Activated T-cell treated with anti-CD3 and anti-CD28 coated beads for 4 hours (primary cell): Measurements from ENCODE around the gene FKBP5.
A peak's percentile ranks its signal among the peaks of the same experiment; 100 is the strongest.
"Not testable (repeated sequence)": the region's sequence is repeated elsewhere in the genome, so short reads cannot be mapped to it uniquely, and the experiment has no call there.

Experiments
- DNase-seq: peaks from one replicate; pipeline ENCODE4 v3.0.0-alpha.2; 2020

The FKBP5 gene

DNA sequence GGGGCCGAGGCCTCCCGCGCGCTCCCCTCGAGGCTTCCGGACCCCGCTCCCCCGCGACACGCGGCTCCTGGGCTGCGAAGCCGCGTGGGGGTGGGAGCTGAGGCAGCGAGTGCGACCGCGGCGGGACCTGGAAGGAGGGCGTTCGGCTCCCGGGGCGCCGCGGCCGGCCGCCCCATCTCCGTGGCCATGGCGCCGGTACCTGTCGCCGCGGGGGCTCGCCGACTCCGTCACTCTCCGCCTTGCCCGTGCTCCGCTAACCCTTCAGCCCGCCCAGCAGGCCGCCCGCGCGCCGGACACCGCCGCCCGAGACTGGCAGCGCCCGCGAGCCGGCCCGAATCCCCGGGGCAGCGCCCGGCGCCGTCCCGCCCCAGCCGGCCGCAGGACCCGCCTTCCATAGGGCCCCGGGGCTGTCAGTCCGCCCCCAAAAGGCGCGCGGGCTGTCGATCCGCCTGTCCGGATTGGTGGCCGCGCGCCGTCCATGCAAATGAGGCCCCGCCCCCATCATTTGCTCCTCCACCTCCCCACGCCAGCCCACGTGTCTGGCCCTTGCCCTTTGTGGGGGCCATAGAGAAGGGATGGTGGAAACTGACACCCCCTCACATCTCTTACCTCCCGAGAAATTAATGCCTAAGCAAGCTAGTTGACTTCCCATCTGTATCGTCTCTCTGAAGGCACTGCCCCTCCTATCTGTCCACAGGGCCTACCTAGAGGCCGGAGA is at the start of gene FKBP5:
TSS of gene FKBP5 (minus strand) at position 311 of the 718 bp plus-strand sequence. CDS start 46,091 bp downstream, outside the sequence.
- DNase-seq = peak; percentile 77

DNA sequence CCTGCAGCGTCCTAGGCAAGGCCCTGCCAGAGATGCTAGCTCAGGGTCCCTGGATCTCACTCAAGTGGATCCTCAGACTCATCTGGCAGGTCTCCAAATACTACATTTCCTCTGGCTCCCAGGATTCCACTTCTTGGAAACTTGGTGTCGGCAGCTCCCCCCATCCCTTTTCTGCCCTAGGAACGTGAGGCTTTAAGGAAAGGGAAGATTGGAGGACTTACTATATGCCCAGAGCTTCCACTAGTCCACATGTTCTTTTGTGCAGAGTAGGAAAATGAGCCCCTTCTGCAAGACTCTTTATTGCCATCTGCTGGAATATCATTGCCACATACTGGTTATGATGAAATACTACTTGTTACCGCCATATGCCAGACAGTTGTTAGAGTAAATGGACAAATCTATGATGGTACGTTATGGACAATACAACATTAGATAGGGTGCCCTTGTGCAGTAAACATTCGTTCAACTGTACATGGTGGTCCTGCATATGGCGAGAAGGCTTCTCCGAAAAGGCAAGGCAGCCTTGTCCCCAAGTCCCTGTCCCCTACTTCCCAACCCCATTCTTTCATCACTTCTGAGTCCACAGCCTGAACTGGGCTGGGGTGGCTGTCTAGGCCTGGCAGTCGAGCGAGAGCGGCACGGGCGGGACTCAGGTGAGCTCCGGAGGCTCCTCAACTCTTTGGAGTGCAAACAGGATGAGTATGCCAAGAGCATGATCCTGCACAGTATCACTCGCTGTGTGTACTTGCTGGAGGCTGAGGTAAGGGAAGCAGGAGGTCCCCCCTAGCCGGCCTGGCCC is 48.9 kb upstream of the FKBP5 start:
- no peak for DNase-seq

DNA sequence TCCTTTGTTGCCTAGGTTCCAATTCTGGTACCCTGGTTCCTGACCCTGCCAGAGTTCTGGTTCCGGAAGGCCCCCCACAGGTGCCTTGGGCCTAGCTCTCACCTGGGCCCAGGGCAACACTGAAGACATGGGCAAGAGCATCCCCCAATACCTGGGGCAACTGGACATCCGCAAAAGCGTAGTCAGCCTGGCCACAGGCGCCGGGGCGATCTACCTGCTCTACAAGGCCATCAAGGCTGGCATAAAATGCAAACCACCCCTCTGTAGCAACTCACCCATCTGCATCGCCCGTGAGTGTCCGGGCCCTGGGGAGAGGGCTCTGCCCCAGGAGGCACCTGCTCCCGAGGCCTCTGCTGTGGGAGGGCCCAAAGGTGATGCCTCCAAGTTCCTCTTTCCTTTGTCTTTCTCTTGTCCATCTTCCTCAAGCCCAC is 48.3 kb upstream of the FKBP5 start, which contains the start of gene ARMC12:
TSS of gene ARMC12 (plus strand) at position 51 of the 431 bp plus-strand sequence. CDS start at position 128, 77 bp downstream.
- no peak for DNase-seq

DNA sequence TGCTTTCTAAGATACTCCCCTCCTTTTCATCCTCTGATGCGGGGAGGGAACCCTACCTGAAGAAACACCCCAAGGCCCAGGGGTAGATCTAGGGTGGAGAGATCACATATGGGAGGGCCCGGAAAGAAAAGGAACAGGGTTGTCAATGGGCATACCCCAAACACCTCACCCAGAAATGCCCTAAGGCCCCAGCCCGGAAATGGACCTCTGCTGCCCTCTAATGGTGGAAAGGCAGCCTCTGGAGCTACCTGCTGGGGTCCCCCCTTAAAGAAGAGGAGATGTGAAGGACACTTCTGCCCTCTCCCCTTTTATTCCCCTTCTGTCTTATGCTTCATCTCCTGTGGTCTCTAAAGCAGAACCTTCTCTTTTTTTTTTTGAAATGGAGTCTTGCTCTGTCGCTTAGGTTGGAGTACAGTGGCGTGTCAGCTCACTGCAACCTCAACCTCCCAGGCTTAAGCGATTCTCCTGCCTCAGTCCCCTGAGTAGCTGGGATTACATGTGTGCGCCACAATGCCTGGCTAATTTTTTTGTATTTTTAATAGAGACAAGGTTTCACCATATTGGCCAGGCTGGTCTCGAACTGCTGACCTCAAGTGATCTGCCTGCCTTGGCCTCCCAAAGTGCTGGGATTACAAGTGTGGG is 47.7 kb upstream of the FKBP5 start:
- peak; percentile 86 for DNase-seq

DNA sequence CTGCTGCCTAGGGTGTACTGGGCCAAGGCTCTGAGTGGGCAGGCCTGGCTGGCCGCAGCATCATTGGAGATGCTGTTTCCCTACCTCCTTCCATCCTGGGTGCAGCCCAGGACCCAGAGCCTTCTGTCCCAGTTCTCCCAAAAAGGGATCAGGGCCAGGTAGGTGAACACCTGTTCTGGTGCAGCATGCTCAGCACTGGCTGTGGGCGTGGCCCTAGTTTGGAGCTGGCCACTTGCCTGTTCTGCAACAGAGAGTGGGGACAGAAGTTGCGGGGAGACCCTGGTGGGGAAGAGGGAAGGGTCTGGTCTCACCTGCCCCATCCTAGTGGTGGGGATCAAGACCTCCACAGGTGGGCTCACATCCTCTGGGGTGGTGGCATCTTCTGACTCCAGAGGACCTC is 46.7 kb upstream of the FKBP5 start:
- no peak for DNase-seq

DNA sequence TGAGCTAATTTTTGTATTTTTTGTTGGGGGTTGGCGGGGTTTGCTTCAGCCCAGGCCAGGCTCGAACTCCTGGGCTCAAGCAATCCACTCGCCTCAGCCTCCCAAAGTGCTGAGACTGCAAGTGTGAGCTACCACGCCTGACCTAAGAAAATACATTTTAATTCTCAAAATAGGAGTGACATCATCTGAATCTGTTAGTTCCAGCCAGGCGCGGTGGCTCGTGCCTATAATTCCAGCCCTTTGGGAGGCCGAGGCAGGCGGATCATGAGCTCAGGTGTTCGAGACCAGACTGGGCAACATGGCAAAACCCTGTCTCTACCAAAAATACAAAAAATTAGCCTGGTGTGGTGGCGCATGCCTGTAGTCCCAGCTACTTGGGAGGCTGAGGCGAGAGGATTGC is 45.6 kb upstream of the FKBP5 start:
- DNase-seq = not testable (repeated sequence)

DNA sequence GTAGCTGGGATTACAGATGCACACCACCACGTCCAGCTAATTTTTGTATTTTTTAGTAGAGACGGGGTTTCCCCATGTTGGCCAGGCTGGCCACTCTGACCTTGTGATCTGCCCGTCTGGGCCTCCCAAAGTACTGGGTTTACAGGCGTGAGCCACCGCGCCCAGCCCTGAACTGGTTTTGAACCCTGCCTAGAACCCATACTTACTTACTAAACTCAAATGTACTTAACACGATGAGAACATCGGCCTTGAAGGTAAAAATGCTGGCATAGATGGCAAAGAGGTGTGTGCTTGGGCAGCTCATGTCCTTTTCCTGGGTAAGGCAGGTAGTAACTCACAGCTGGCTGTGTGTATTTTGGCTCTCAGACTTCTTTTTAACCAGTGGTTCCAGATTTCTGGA is 44.9 kb upstream of the FKBP5 start:
- no peak for DNase-seq

DNA sequence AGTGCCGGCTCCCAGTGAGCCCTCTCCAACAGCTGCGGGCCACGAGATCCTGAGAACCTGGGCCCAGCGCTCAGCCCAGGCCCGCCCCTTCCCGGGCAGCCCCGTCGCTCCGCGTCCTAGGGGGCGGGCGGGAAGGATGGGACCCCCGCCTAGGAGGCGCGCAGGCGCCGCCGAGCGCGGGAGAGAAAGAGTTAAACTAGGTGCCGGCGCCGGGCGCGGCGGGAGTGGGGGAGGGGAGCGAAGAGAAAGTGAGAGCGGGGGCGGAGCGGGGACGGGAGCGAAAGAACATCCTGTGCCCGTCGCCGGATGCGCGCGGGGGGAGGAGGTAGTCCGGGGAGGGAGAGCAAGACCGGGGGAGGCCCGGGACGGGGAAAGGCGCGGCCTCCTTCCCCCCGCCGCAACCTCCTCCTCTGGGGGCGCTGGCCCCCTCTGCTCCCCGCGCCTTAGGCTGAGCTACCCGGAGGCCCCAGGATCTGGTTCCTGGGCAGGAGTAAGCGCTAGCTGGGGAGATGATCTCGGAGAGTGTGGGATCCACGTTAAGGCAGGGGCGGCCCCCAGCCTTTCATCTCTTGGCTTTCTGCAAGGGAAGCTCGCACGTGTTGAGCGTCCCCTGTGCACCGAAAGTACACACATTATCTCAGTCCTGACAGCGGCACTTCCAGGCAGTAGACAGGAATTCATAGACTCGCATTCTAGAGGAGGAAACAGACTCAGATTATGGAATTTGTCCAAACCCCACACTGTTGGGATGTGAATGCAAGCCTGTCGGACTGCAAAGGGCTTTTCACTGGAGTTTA is 43.2 kb upstream of the FKBP5 start:
- DNase-seq = peak; percentile 90

DNA sequence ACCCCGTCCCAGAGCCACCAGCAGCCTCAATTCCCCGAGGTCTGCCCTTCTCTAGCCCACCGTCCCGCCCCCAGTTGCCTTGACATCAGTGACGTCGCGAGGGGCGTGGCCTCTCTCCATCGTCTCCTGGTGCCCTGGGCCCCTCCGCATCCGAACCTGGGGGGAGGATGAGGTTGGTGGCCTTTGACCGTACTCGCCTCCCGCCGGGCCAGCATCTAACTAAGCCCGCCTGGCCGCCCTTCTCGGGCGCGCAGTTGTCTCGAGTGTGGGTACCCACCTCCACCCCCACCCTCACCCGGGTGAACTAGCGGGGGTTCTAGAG is 42.7 kb upstream of the FKBP5 start:
- DNase-seq = peak; percentile 96

DNA sequence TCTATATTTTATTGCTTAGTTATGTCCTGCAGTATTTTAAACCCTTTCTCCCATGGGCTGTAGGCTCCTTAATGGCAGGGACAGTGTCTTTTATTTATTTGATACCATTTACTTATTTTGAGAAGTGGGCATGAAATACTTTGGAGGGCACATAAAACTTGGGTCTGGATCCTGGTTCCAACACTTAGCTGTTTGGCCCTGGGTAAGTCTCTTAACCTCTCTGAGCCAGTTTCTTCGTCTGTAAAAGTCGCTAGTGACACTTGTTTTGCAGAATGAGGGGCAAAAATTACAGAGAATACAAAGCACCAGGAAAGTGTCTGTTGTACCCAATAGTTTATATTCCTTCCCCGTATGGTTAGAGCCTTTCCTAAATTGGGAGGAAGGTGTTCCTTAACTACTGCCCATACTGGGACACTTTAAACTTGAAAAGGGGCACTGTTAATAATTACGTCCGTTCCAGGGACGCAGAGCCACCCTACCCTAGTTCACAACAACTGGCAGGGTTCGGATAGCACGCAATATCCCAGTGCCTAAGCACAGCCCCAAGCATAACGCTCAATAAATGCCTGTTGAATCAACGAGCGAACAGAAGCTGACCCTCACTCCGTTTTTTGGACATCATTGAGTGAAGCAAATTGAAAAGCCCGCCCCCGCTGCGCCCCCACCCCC is 42.2 kb upstream of the FKBP5 start:
- no peak for DNase-seq

DNA sequence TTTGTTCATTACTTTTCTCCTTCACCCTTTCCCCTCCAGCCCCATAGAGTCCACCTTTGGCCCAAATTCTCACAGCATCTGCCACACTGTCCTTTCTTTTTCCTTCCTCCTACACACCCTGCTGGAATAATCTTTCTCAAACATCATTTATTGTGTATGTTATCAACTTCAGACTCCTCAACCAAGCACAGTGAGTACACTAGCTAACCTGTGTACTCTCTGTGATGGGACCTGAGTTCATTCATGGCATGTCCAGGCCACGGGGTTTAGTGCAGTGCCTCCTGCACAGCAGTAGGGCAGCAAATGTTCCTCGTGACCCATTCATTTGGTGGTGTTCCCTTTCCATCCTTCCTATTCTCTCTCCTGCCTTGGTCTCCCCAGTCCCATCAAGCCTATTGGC is 41.0 kb upstream of the FKBP5 start:
- no peak for DNase-seq

DNA sequence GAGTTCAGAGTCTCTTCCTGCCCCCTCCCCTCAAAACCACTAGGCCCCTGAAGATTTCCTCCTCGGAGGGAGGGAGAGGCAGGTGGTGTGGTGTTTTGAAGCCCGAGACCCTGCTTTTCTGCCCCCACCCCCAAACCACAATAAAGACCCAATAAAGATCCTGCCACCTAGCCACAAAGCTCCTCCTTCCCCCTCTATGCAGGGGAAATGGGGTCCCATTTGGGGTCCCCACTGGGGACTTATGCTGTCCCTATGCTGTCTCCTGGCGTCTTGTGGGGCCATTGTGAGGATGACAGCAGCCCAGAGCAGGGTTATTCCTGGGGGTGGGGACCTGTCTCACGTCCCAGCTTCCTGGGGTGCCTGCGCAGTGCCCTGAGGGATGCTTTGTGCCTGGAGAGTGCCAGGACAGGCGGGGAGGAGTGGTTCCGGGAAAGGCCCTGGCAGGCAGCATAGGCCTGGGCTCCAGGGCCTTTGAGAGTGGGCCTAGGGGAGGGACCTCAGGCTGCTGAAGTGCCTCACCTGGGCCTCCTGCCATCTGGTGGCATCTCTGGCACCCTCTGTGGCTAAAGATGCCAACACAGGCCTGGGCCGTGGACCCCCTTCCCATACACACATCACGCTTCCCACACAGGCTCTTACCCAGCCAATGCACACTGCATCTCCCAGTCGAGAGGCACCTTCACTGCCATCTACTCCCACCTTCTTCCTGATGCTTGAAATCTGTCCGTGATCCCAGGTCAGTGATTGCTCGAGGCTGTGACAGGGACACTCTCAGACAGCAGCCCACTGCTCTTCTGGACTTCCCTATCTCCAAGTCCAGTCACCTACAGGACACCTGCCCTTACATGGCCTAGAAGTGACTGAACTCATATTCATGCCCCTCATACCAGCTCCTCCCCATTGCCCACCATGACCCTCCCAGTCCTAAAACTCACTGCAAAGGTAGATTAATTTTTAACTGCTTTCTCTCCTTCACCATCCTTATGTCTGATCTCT is 40.3 kb upstream of the FKBP5 start:
- DNase-seq = no peak

DNA sequence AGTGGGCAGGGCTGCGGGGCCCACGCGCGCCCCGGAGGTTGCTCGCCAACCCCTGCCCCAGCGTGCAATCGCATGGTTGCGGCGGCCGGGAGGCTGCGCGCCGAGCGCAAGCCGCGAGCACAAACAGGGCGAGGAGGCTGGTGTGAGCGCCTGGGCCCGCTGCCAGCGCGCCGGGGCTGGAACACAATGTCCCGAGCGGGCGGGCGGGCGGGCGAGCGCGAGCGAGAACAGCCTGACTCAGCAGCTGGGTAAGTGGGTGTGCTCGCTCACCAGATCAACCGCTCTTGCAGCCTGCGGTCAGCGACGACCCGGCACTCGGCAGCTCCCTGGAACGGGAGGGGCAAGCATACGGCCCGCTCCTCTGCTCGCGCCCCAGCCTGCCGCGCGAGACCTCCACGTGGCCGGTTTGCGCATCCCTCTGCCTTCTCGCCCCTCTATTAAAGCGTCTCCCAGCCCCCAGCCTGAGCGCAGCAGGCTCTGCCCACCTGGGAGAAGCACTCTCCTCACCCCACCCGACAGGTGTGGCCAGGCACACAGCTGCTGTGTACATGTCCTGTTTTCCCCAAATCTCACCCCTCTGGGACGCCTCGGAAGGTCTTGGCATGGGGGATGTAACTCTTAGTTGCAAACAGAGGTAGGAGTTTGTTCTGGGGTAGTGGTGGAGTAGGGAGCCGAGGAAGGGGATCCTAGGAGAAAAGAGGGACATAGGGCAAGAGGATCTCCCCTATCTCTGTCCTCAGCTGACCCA is 39.4 kb upstream of the FKBP5 start:
- peak; percentile 63 for DNase-seq

DNA sequence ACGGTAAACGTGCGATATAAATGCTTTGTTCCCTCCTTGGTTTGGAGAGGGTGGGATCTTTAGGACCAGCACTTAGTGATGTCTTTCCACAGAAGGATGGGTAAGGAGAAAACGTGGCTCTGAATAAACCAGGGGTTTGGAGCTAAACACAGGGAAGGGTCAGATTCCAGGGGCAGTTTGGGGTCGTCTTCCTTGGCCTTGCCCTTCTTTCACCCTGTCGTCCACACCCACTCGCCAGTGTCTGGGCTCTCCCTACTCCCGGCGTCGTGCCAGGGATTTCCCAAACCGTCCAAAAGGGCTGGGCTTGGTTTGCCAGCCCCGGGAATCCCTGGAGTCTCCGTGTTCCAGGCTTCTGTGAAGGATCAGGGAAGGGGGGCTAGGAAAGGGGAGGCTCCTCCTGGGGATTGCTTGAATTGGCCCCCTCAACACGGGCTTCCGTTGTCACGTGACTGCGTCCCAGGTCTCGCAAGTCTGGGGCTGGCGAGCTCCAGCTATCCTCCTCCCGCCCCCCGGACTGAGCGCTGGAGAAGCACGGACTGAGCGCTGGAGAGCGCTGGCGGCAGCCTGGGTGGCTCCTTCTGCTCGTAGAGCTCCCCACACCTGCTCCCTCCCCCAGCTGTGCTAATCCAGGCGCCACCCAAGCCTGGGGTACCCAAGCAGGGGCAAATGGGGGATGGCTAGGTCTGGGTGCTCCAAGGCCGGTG is 38.7 kb upstream of the FKBP5 start:
- no peak for DNase-seq

DNA sequence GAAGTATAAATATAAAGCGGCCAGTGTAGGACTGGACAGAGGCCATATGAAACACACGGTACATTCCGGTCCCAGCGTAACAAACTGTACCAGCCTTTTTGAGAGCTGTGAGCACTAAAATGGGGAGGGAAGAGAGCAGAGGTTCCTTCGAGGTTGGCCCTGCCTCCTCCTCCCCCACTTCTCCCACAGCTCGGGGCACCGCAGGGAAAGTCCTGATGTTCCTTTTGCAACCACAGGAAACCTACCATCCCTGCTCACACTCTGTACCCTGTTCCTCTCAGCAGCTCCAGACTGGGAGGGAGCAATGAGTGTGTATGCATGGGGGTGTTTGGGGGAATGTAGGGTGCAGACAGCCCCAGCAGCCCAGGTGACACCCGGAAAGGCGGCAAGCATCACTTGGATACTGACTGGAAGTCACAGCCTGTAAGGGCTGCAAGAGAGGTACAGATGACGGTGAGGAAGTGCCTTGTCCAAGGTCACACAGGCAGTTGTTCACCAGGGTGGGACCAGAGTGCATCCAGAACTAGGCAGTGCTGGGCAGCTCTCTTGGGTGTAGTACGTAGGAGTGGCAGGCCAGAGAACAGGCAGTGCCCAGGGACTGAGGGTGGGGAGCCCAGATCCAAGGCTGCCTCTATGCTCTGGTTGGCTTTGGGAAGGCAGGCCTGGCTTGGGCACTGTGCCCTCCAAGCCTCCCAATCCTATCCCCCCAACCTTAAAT is 37.2 kb upstream of the FKBP5 start:
- no peak for DNase-seq

DNA sequence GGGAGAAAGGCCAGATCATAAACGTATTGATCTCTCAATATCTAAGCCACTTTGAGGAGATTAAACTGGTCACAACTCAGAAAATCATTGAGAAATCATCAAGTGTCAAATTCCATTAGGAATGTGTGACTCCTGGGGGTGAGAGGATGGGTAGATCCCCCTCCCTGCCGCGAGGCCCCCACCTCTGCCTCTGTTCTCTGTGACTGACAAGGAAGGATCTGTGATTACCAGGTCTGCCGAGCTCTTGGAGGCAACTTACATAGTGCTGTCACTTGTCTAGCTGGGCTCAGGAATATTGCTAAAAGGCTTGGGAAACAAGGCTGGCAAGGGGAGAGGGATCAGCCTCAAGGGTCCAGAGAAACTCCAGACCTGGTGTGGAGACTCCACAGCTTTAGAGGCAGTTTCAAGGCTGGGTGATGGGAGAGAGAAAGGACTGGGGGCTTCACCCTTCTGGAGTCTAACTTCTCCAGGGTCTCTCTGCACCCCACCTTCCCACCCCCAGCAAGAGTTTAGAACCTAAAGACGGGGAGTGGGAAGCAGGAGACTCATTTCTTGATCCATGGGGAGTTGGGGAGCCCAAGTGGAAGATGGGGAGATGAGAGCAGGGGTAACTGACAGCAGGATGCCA is 36.5 kb upstream of the FKBP5 start:
- no peak for DNase-seq

DNA sequence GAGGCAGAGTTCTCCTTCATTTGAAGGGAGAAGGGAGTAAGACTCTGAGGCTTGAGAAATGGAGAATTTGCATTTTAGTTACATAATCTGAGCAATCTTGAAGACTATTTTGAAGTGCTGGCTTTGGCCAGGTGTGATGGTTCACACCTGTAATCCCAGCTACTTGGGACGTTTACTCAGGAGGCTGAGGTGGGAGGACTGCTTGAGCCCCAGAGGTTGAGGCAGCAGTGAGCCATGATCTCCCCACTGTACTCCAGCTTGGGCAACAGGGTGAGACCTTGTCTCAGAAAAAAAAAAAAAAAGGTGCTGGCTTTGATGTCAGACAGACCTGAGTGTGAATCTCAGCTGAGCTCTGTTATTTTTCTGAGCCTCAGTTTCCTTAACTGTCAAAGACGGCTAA is 35.8 kb upstream of the FKBP5 start:
- no peak for DNase-seq

DNA sequence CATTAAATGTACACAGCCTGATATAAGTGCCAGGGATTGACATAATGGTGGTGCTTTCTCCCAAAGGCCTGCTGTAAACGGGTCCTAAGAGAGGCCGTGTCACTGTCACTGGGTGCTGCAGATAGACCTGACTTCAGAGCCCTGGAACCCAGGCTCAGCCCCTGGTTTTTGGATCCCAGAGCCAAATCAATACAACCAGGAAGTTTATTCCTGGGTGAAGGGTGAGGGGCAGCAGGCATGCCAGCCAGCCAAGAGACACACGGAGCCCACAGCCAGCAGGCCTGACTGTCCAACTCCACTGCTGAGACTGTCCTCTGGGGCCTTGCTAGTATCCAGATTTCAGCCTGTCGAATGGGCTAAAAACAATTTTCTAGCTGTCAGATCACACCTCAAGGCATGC is 35.3 kb upstream of the FKBP5 start:
- DNase-seq = no peak

DNA sequence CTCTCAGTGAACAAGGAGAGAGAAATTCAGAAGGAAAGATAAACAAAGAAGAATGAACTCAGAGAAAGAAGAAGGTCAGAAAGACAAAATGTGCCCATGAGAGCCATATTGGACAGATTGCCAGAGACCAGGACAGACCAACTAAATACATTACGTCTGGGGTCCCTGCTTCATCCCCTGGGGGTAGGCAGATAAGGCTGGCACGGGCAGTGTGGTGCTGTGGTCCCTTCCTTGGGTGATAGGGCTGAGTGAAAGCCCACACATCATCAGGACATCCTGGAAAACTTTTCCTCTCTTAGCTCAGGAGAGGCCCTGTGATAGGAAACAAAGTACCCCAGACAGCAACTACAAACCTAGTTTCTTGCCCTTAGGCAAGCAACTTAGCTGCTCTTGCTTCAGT is 34.9 kb upstream of the FKBP5 start:
- no peak for DNase-seq
